HG03521 (cell line): Measurements from ENCODE around the gene PCNX2.

Experiments
- ATAC-seq: cut with Tn5 transposase; IDR thresholded peaks from one replicate; pipeline ENCODE4 v1.9.1; 2021; ENCODE audit warnings: mild to moderate bottlenecking, moderate library complexity; ENCODE audit not compliant: unreplicated experiment

The PCNX2 gene, protein sequence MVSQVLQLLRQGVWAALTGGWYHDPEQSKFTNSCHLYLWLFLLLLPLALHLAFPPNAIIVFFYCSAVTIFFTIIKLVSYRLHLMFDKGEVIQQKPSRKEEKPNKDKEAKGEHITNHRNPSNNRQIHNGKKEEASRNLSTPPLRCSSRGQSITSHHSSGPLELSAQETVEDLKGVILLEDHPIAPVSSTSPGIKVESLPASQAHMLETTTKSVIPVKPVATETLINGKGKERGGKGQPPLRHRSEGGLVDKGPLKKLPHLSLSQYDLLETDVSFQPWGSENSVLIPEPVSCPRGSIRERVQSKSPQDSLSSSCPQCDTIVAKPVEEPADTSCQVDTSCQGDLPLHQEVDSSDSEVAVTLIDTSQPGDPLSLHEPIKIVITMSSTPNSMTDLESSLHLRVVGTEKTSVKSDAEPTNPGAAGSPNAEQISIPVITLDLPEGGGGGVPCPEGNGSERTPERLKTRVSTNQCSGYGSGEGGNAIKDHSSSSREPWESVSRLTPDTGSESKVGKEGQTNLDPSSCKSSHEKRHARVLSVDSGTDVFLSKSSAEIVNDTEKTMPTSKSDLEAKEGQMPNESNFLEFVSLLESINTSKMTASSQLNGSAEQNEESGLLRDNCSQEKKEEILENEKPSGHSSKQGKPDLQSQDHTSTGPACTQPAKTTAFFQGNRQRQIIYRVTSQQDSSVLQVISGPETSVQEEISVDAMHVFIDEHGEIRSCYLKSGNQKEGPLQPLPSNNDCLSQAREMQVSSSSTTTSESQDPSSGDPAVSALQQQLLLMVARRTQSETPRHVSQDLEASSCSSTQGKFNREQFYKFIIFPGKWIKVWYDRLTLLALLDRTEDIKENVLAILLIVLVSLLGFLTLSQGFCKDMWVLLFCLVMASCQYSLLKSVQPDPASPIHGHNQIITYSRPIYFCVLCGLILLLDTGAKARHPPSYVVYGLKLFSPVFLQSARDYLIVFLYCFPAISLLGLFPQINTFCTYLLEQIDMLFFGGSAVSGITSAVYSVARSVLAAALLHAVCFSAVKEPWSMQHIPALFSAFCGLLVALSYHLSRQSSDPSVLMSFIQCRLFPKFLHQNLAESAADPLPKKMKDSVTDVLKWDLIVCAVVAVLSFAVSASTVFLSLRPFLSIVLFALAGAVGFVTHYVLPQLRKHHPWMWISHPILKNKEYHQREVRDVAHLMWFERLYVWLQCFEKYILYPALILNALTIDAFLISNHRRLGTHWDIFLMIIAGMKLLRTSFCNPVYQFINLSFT (N-terminal part only)

DNA sequence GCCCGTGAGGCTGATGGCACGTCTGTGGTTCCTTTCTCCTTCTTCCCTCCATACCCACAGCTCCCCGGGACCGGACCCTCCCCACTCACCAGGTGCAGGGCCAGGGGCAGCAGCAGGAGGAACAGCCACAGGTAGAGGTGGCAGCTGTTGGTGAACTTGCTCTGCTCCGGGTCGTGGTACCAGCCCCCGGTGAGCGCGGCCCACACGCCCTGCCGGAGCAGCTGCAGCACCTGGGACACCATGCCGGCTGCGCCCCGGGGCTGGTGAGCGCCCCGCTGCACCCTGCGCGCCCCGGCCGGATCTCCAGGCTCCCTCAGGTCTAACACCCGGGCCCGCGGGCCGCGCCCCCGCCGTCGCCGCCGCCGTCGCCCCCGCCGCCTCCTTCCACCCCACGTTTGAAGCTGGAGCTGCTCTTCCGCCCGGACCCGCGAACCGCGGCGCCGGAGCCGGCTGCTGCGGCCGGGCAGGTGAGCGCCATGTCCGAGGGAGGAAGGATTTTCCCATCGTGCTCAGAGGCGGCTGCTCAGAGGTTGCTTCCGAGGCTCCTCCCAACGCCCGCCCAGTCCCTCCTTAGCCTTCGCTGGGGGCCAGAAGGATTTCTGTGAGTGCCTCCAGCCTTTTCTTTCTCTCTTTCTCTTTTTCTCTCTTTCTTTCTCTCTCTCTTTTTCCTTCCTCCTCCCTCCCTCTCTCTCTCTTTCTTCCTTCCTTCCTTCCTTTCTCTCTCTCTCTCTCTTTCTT lies at the start of gene PCNX2:
PCNX2 (minus strand) TSS at position 489 of the 738 bp plus-strand sequence; CDS start at position 242, 247 bp downstream.
- ATAC-seq: peak; percentile 88

DNA sequence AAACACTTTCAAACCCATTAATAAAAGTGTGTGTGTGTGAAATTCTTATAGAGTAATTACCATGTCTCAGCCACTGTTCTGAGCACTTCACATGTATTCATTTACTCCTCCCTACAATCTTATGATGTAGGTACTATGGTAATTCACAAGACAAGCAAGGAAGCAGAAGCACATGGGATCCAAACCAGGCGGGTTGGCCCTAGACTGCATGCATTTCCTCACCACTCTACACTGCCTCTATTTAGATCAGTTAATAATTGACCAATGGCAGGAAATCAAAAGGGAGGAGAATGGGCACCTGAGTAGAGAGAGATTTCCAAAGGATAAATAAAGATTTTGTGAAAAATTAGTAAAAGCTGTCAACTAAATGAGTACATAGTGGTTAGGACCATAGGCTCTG lies 47.7 kb upstream of the PCNX2 start:
- no peak for ATAC-seq

DNA sequence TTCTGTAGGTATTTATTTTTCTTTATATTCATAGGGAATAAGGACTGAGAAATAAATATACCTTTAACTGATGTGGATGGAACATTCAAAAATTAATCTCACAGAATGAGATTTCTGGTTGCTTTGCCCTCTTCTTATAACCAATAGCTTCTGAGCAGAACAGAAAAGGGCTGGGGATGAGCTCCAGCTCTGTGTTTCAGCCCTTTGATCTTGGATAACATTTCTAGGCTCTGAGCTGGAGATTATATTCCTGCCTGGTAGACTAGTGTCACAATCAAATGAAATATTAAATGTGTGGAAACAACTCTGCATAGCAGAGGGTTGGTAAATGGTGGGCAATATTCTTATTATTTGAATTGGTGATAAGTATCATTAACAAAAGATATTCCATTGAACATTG lies 46.6 kb upstream of the PCNX2 start:
- no peak for ATAC-seq

DNA sequence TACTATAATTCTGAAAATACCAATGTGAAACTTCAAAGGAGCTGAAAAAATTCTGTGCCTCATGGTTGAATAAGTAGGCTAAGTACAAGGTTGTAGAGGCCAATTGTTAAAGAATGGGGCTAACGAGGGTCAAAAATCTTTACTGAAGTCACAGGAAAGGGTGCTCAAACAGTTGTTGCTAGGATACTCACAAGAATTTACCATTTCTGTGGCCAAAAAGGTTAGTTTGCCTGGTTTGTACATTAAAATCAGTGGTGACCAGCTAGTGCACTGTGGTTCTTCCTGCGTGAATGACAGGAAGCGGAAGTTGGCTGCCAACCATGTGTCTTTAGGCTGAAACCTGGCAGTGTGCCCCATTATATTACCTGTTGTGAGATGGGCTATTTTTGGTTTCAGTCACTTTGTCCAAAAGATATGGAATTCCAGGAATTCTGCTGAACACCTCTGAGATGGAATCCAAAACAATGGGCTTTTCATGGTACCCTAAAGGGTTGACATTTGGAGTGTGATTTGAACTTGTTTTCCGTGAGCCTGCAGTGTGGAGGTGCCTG lies 45.5 kb upstream of the PCNX2 start:
- no peak for ATAC-seq

DNA sequence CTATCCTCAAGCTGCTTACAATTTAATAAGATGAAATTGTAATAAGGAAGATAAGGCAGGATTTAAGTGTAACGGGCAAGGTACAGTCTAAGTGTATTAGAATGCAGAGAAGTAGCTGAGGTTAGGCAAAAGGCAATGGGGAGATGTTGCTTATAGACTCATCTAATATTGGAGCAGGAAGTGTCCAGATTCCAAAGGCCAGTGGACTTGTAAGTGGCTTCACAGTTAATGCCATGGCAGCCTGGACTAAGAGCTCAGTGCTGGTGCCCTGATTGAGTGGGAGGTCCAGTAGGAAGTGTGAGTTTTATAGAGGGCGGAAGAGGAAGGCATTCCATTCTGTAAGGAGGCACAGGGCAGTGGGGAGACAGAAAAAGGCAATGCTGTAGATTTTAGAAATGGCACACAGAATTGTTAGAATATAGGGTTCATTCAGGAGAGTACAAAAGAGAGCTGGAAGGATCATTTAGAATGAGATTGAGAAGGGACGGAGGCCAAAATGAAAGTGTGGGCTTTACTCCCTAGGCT lies 44.6 kb upstream of the PCNX2 start:
- ATAC-seq: no peak

DNA sequence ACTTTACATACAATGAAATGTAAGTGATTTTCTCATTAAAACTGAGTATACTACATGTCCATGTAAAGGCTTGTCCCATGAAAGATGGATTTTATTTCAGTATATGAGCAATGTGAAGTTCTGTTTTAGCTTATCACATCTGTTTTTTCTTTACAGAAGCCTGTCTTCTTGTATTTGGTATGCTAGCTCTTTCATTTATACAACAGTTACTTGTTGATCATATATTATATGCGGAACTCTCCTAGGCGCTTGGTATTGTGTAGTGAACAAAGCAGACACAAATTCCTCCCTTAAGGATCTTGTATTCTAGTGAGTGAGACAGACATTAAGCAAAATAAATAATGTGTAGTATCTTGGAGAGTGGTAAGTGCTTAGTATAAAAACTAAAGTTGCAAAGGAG lies 42.6 kb upstream of the PCNX2 start:
- ATAC-seq: no peak

DNA sequence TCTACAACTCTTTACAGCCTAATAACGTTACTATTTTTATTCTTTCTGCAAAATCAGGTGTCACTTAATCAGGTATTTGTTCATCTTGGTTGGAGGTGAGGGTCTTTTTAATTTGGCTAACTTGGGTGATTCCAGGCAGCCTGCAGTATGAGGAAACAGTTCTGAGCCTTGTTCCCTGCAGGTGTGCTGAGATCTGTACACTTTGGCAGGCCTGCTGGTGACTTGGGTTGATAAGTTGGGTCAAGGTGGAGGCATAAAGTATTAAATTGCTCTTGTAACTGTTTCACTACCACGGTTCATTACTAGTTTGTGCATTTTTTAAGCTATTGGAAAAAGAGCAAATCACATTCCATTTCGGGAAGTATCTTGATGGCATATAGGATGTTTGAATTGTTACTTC lies 42.0 kb upstream of the PCNX2 start:
- no peak for ATAC-seq

DNA sequence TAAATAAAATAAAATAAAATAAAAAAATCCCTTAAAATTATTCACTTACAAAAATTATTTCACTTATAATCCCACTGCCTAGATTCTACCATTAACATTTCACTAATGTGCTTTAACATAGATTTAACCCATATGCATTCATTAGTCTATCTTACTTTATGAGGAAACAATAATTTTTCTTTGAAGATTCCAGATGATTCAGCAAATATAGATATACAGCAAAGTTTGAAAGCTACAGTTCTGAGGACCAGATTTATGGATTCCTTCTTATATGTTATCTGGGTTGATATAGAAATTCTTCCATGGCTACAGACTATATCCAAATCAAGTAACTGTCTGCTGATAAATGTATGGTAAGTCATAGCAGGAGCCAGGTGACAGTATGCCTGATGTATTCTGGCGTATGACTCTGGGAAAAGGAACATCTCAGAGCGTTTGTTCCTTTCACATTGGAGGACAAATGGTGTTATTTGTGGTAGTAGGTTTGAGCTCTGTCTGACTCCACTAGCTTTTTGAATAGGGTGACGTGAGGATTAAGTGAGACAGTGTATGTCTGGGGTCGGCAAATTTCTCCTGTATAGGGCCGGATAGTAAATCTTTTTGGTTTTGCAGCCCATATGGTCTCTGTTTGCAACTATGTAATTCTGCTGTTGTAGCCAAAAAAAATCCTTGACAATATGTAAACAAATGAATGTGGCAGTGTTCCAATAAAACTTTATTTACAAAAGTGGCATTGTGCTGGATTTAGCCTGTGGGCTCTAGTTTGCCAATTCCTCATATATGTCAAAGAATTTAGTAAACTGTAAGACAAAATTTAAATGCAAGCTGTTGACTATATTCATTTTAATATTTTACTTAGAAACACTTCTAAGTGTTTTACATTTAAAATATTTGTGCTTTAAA lies 41.3 kb upstream of the PCNX2 start:
- no peak for ATAC-seq

DNA sequence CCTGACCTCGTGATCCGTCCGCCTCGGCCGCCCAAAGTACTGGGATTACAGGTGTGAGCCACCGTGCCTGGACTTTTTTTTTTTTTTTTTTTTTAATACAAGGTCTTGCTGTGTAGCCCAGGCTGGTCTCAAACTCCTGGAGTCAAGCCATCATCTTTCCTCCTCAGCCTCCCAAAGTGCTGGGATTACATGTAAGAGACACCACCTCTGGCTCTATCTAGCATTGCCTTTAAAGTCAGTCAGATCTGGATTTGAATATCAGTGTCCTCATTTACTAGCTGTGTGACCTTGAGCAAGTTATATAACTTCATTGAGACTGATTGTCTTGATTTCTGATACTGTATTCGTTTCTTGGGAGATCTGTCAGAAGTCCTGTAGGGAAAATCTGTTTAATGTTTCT lies 38.6 kb upstream of the PCNX2 start:
- no peak for ATAC-seq

DNA sequence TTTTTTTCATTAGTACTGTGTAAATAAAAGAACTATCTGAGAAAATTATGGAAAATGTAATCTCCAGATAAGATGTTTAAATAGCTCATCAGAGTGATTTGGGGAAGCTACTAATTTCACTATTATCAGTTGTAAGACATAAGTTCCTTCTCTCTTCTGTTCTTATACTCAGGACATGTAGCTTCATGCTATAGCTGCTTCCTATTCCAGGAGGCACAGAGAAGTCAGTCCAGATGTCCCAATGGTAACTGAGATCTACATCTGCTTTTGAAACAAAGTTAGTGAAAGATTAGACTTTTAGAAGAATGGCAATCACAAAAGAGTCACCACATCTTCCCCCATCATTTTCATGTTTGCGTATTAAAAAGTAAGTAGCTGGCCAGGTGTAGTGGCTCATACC lies 37.6 kb upstream of the PCNX2 start:
- no peak for ATAC-seq

DNA sequence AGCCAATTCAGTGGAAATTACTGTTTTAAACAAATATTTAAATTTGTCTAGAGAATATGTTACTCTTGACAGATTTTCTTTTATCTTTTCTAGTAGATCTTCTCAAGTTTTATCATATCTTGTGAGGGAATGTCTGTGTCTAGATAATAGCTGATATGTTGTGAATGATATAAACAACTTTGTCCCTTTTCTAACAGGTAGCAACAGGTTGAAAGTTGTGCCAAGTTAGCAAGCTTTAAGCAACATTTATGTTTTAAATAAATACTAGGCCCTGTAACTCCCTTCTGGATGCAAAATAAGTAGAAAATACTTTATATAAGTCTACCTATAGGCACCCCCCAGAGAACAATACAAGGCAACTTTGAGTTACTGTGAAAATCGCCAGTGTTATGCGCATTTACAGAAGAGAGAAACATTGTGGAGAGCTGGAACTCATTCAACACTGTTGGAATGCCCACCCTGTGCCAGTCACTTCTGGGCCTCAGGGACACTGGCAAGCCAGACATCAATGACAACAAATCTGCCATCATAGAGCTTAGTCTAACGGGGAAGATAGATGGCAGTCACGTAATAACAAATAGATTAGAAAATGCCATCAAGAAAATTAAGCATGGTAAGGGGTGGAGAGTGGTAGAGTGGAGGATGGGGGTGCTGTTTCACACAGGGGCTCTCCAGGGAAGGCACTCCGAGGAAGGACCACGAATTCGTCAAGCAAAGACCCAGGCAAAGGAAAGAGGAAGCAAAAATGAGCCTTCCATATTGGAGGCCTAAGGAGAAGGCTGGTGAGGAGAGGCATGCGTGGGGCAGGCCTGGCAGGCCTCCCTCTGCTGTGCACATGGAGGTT lies 36.4 kb upstream of the PCNX2 start:
- no peak for ATAC-seq

DNA sequence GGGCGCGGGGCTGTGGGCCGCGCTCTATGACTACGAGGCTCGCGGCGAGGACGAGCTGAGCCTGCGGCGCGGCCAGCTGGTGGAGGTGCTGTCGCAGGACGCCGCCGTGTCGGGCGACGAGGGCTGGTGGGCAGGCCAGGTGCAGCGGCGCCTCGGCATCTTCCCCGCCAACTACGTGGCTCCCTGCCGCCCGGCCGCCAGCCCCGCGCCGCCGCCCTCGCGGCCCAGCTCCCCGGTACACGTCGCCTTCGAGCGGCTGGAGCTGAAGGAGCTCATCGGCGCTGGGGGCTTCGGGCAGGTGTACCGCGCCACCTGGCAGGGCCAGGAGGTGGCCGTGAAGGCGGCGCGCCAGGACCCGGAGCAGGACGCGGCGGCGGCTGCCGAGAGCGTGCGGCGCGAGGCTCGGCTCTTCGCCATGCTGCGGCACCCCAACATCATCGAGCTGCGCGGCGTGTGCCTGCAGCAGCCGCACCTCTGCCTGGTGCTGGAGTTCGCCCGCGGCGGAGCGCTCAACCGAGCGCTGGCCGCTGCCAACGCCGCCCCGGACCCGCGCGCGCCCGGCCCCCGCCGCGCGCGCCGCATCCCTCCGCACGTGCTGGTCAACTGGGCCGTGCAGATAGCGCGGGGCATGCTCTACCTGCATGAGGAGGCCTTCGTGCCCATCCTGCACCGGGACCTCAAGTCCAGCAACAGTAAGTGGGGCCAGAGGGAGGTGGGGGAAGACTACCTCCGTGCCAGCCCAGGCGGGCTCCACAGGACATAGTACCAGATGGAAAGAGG lies 32.8 kb upstream of the PCNX2 start:
- ATAC-seq: peak; percentile 11

DNA sequence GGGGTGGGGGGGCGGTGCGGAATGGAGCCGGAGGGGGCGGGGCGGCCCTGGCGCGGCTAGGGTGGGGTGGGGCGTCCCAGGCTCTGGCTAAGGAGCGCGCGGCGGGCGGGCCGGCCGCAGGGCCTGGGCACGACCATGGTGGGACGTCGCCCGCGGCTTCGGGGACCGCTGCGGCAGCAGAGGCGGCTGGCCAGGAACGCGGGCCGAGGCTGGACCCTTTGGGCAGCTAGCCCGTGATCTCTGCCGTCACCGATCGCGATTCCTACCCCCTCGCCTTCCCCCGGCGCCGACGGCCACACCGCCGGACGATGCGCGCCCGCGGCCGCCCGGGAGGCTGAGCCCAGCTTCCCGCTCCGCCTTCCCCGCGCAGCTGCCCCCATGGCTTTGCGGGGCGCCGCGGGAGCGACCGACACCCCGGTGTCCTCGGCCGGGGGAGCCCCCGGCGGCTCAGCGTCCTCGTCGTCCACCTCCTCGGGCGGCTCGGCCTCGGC lies 32.2 kb upstream of the PCNX2 start, which contains the start of gene MAP3K21:
MAP3K21 (plus strand) TSS at position 74 of the 491 bp plus-strand sequence; CDS start at position 379, 305 bp downstream.
- peak; percentile 38 for ATAC-seq

DNA sequence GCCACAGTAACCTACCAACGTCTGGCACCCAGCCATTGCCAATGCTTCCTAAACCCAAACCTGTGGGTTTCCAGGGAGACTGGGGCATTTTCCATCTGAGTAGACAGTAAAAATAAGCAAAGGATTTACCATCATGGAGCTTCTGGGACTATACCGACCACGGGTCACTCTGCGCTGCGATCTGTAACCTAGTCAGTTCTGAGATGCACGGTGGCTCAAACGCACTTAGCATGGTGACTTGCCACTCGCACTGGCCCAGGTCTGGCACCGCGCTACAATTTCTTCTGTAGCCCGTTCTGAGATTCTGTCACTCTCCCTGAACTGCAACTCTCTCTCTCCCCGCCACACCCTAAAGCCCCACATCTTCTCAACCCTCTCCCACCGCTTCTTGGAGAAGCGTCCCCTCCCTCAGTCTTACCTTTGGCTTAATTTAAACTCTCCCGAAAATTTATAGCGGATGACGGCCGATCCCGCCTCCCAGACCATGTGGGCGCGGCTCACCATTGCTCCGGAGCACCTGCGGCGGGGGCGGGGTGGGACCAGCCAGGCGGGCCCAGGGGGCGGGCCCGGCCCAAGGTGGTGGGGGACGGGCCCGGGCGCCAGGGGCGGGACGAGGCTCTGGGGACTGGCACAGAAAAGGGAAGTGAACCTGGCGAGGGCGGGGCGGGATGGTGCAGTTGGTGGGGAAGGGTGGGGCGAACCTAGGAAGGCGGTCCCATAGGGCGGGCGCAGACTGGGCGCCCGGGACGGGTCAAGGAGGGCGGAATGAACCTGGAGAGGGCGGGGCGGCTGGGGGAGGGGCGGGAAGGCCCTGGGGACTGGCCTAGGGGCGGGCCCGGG lies 31.5 kb upstream of the PCNX2 start:
- peak; percentile 92 for ATAC-seq

DNA sequence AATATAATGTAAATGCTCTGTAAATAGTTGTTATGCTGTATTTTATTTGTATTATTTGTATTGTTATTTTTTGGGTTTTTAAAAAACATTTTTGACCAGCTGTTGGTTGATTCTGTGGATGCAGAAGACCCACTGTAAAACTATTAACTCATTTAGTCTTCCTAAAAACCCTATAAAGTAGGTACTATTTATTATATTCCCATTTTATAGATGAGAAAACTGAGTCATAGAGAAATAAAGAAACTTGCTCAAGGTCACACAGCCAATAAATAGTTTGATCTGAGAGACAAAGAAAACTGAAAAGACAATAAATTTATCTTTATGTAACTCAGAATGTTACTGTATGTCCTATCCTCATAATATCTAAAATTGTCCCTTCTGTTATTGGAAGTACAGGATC lies 30.8 kb upstream of the PCNX2 start:
- no peak for ATAC-seq

DNA sequence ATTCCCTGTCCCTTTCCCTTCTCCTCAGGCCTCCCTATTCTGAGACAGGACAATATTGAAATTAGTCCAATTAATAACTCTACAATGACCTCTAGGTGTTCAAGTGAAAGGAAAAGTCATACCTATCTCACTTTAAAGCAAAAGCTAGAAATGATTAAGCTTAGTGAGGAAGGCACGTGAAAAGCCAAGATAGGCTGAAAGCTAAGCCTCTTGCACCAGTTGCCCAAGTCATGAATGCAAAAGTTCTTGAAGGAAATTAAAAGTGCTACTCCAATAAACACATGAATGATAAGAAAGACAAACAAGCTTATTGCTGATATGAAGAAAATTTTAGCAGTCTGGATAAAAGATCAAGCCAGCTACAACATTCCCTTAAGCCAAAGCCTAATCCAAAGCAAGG lies 28.2 kb upstream of the PCNX2 start:
- no peak for ATAC-seq
